Astrocyte (in vitro differentiated cells and primary cell): Measurements from ENCODE around the gene SPSB3. TPM values are rescaled to one million over a fixed set of nuclear protein-coding genes. Genes with fewer than 3 reads are reported as not detected.

Experiments
- DNase-seq: peaks from one replicate; pipeline ENCODE4 v3.0.0-alpha.2; 2010; ENCODE audit warnings: low read depth
- FAIRE-seq: peaks from 2 replicates; lab custom pipeline; 2011; peaks lifted over from hg19 to GRCh38; lab: Jason Lieb, UNC
- H2AFZ ChIP-seq: 2 replicates; pipeline ENCODE4 v1.6.0; 2012; ENCODE audit warnings: low read depth, low read length, inconsistent platforms
- H3K27ac ChIP-seq: 2 replicates; pipeline ENCODE4 v1.5.1; 2011; ENCODE audit warnings: low read depth, low read length, inconsistent platforms
- H3K27me3 ChIP-seq: 2 replicates; pipeline ENCODE4 v1.6.0; 2011; ENCODE audit warnings: low read length, inconsistent platforms; ENCODE audit not compliant: insufficient read depth
- H3K36me3 ChIP-seq: 2 replicates; pipeline ENCODE4 v1.5.1; 2011; ENCODE audit warnings: low read length, inconsistent platforms; ENCODE audit not compliant: insufficient read depth
- H3K4me1 ChIP-seq: 2 replicates; pipeline ENCODE4 v1.5.1; 2011; ENCODE audit warnings: low read length, inconsistent platforms; ENCODE audit not compliant: insufficient read depth
- H3K4me2 ChIP-seq: 2 replicates; pipeline ENCODE4 v1.6.0; 2012; ENCODE audit warnings: low read length, inconsistent platforms
- H3K4me3 ChIP-seq: 2 replicates; pipeline ENCODE4 v1.5.1; 2011; ENCODE audit warnings: low read depth, mild to moderate bottlenecking, low read length, inconsistent platforms; ENCODE audit not compliant: insufficient read depth
- H3K79me2 ChIP-seq: 2 replicates; pipeline ENCODE4 v1.6.0; 2012; ENCODE audit warnings: mild to moderate bottlenecking, low read length, inconsistent platforms; ENCODE audit not compliant: insufficient read depth
- H3K9ac ChIP-seq: 2 replicates; pipeline ENCODE4 v1.6.0; 2012; ENCODE audit warnings: mild to moderate bottlenecking, low read length, inconsistent platforms
- H3K9me3 ChIP-seq: 2 replicates; pipeline ENCODE4 v1.5.1; 2012; ENCODE audit warnings: low read depth, mild to moderate bottlenecking, low read length, inconsistent platforms; ENCODE audit not compliant: insufficient read depth
- H4K20me1 ChIP-seq: 2 replicates; pipeline ENCODE4 v1.6.0; 2012; ENCODE audit warnings: low read length, inconsistent platforms; ENCODE audit not compliant: insufficient read depth
- H3K27ac Mint-ChIP-seq: one replicate; pipeline ENCODE4 v1.8.0; 2021; ENCODE audit warnings: mild to moderate bottlenecking, mixed read lengths; ENCODE audit not compliant: unreplicated experiment
- H3K27me3 Mint-ChIP-seq: one replicate; pipeline ENCODE4 v1.8.0; 2021; ENCODE audit warnings: low read depth, mixed read lengths; ENCODE audit not compliant: unreplicated experiment
- H3K36me3 Mint-ChIP-seq: one replicate; pipeline ENCODE4 v1.8.0; 2021; ENCODE audit warnings: low read depth, mixed read lengths; ENCODE audit not compliant: unreplicated experiment
- H3K4me1 Mint-ChIP-seq: one replicate; pipeline ENCODE4 v1.8.0; 2021; ENCODE audit warnings: low read depth, mixed read lengths; ENCODE audit not compliant: unreplicated experiment
- H3K4me3 Mint-ChIP-seq: one replicate; pipeline ENCODE4 v1.8.0; 2021; ENCODE audit warnings: mild to moderate bottlenecking, moderate library complexity, mixed read lengths; ENCODE audit not compliant: unreplicated experiment
- H3K9me3 Mint-ChIP-seq: one replicate; pipeline ENCODE4 v1.8.0; 2021; ENCODE audit warnings: mild to moderate bottlenecking, mixed read lengths; ENCODE audit not compliant: unreplicated experiment
- EZH2 ChIP-seq: IDR thresholded peaks from 2 replicates; pipeline ENCODE4 v1.6.1; 2012; ENCODE audit warnings: mild to moderate bottlenecking, low read length, inconsistent platforms; ENCODE audit not compliant: insufficient read depth
- total RNA-seq: library from RNA; stranded (reverse); gene quantifications from 2 replicates; pipeline ENCODE4 v1.2.1, GENCODE V29; 2021
- TF ChIP-seq, protein P1 (sequence below): IDR thresholded peaks from 2 replicates; pipeline ENCODE4 v1.5.1; 2011; ENCODE audit warnings: low read depth, mild to moderate bottlenecking, inconsistent platforms, low read length, moderate library complexity; ENCODE audit not compliant: insufficient read depth

SPSB3 gene
- total RNA-seq, 1 donor from 2014 or later, result 23.3 TPM

- no peak for DNase-seq
These were observed 12.7 kb downstream of the SPSB3 start for GRCh38 chr16:1769402-1770300.

GRCh38 chr16:1768767-1769401, 13.5 kb downstream of the SPSB3 start:
- no peaks in the 10 kb centered on the region for H3K27me3 Mint-ChIP-seq
- TF ChIP-seq EZH2, result no peak
- TF ChIP-seq, protein P1, sequence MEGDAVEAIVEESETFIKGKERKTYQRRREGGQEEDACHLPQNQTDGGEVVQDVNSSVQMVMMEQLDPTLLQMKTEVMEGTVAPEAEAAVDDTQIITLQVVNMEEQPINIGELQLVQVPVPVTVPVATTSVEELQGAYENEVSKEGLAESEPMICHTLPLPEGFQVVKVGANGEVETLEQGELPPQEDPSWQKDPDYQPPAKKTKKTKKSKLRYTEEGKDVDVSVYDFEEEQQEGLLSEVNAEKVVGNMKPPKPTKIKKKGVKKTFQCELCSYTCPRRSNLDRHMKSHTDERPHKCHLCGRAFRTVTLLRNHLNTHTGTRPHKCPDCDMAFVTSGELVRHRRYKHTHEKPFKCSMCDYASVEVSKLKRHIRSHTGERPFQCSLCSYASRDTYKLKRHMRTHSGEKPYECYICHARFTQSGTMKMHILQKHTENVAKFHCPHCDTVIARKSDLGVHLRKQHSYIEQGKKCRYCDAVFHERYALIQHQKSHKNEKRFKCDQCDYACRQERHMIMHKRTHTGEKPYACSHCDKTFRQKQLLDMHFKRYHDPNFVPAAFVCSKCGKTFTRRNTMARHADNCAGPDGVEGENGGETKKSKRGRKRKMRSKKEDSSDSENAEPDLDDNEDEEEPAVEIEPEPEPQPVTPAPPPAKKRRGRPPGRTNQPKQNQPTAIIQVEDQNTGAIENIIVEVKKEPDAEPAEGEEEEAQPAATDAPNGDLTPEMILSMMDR, result no peak
- H3K27ac ChIP-seq, result no peak overlapping the region
- H3K27me3 ChIP-seq, result no peaks in the 10 kb centered on the region
- H3K9me3 ChIP-seq, result no peaks in the 10 kb centered on the region
- H2AFZ ChIP-seq, result no peak overlapping the region
- H3K4me3 Mint-ChIP-seq, result no peak overlapping the region
- no peak for DNase-seq
- no peak for FAIRE-seq
- H3K4me2 ChIP-seq, result no peak overlapping the region
- no peak overlapping the region for H3K27ac Mint-ChIP-seq
- peaks cover 6% of the 10 kb centered on the region for H3K4me1 Mint-ChIP-seq
- no peaks in the 10 kb centered on the region for H3K36me3 ChIP-seq
- peaks cover 49% of the 10 kb centered on the region for H4K20me1 ChIP-seq
- H3K9ac ChIP-seq, result no peak overlapping the region
- H3K79me2 ChIP-seq, result peaks cover 21% of the 10 kb centered on the region
- no peaks in the 10 kb centered on the region for H3K9me3 Mint-ChIP-seq
- no peaks in the 10 kb centered on the region for H3K36me3 Mint-ChIP-seq
- no peak overlapping the region for H3K4me3 ChIP-seq
- peaks cover 18% of the 10 kb centered on the region for H3K4me1 ChIP-seq

More at GRCh38 chr16:1769402-1770300, 12.7 kb downstream of the SPSB3 start:
- Mint-ChIP-seq H3K36me3 (no peaks in the 10 kb centered on the region), H3K27me3 (no peaks in the 10 kb centered on the region), H3K4me3 (peak overlapping the region; percentile 86), H3K27ac (peak overlapping the region; percentile 87), H3K4me1 (peaks cover 6% of the 10 kb centered on the region), H3K9me3 (no peaks in the 10 kb centered on the region)
- no peak overlapping the region for H3K27ac ChIP-seq
- H3K4me1 ChIP-seq, result peaks cover 25% of the 10 kb centered on the region
- no peaks in the 10 kb centered on the region for H3K36me3 ChIP-seq
- peaks cover 52% of the 10 kb centered on the region for H4K20me1 ChIP-seq
- H3K9ac ChIP-seq, result peak overlapping the region; percentile 91
- H3K9me3 ChIP-seq, result no peaks in the 10 kb centered on the region
- no peak overlapping the region for H2AFZ ChIP-seq
- no peak for FAIRE-seq
- peaks cover 29% of the 10 kb centered on the region for H3K79me2 ChIP-seq
- TF ChIP-seq, protein P1, result no peak
- peak overlapping the region; percentile 91 for H3K4me2 ChIP-seq
- H3K27me3 ChIP-seq, result no peaks in the 10 kb centered on the region
- no peak overlapping the region for H3K4me3 ChIP-seq
